GM23248 (cell line): Measurements from ENCODE around the gene SELENOM. TPM values are rescaled to one million over a fixed set of nuclear protein-coding genes. Genes with fewer than 3 reads are reported as not detected.
"Not testable (repeated sequence)": the region's sequence is repeated elsewhere in the genome, so short reads cannot be mapped to it uniquely, and the experiment has no call there.

ENCODE experiments used
- DNase-seq: peaks from one replicate; pipeline ENCODE4 v3.0.0-alpha.2; 2015
- H2AFZ ChIP-seq: fragments of 200-600 bp; sonication (generic); 2 replicates; pipeline ENCODE4 v1.6.1; 2016; ENCODE audit warnings: antibody characterized with exemption
- H3F3A ChIP-seq: fragments of 200-600 bp; sonication (generic); 2 replicates; pipeline ENCODE4 v1.6.1; 2016; ENCODE audit warnings: mild to moderate bottlenecking, antibody characterized with exemption, mixed run types; ENCODE audit not compliant: insufficient read depth
- H3K27ac ChIP-seq: fragments of 200-600 bp; sonication (generic); 2 replicates; pipeline ENCODE4 v1.5.1; 2016; ENCODE audit warnings: mild to moderate bottlenecking
- H3K27me3 ChIP-seq: fragments of 200-600 bp; sonication (generic); replicated peaks from 2 replicates; pipeline ENCODE4 v1.6.1; 2016; ENCODE audit warnings: mild to moderate bottlenecking; ENCODE audit not compliant: insufficient read depth
- H3K36me3 ChIP-seq: fragments of 200-600 bp; sonication (generic); 2 replicates; pipeline ENCODE4 v1.6.1; 2016; ENCODE audit warnings: low read depth, mild to moderate bottlenecking
- H3K4me1 ChIP-seq: fragments of 200-600 bp; sonication (generic); 2 replicates; pipeline ENCODE4 v1.6.1; 2016; ENCODE audit warnings: mild to moderate bottlenecking; ENCODE audit not compliant: insufficient read depth
- H3K4me2 ChIP-seq: fragments of 200-600 bp; sonication (generic); one replicate; pipeline ENCODE4 v1.6.1; 2016; ENCODE audit warnings: mild to moderate bottlenecking; ENCODE audit not compliant: unreplicated experiment
- H3K4me3 ChIP-seq: fragments of 200-600 bp; sonication (generic); 2 replicates; pipeline ENCODE4 v1.5.1; 2016; ENCODE audit warnings: mild to moderate bottlenecking
- H3K79me2 ChIP-seq: fragments of 200-600 bp; sonication (generic); 2 replicates; pipeline ENCODE4 v1.6.1; 2016; ENCODE audit warnings: mild to moderate bottlenecking; ENCODE audit not compliant: insufficient read depth
- H3K9ac ChIP-seq: fragments of 200-600 bp; sonication (generic); 2 replicates; pipeline ENCODE4 v1.6.1; 2016; ENCODE audit warnings: mild to moderate bottlenecking
- H3K9me2 ChIP-seq: fragments of 200-600 bp; sonication (generic); 2 replicates; pipeline ENCODE4 v1.6.1; 2016; ENCODE audit warnings: mixed run types, mild to moderate bottlenecking, moderate library complexity; ENCODE audit not compliant: insufficient read depth
- H3K9me3 ChIP-seq: fragments of 200-600 bp; sonication (generic); one replicate; pipeline ENCODE4 v1.6.1; 2017; ENCODE audit warnings: low read depth
- H4K20me1 ChIP-seq: fragments of 200-600 bp; sonication (generic); 2 replicates; pipeline ENCODE4 v1.6.0; 2016; ENCODE audit not compliant: insufficient read depth
- EZH2 ChIP-seq: fragments of 200-600 bp; sonication (generic); IDR thresholded peaks from 2 replicates; pipeline ENCODE4 v1.6.1; 2018; ENCODE audit warnings: antibody characterized with exemption, mild to moderate bottlenecking; ENCODE audit not compliant: insufficient read depth, poor library complexity, severe bottlenecking
- EZH2phosphoT487 ChIP-seq: fragments of 200-600 bp; sonication (generic); IDR thresholded peaks from 2 replicates; pipeline ENCODE4 v1.6.1; 2018; ENCODE audit warnings: antibody characterized with exemption, moderate library complexity, mild to moderate bottlenecking, low read depth; ENCODE audit not compliant: insufficient read depth
- WGBS, 2 experiments: methylation state at CpG; one replicate each; pipeline ENCODE4 v1.1.6; 2015 to 2017; ENCODE audit warnings: low lambda C conversion rate in 2 of 2, low coverage in 1 of 2; ENCODE audit errors: missing lambda C conversion rate in 2 of 2; 5-methylcytosine and 5-hydroxymethylcytosine counted together
- in situ Hi-C: fragments of 300-500 bp; cut with MboI; formaldehyde crosslinking; loops from 2 replicates; pipeline ENCODE4 v1.15.0; 2020
- polyA plus RNA-seq: library from polyadenylated mRNA; unstranded; fragments of >200 nt; fragmentation: Nextera tagmentation; extraction: Ambion mirVana; gene quantifications from 2 replicates; pipeline ENCODE4 v1.2.1, GENCODE V29; 2016
- total RNA-seq: library from RNA; depleted of rRNA; stranded (reverse); fragments of >200 nt; shearing (Covaris generic); gene quantifications from 2 replicates; pipeline ENCODE4 v1.2.3, GENCODE V29; 2014

The SELENOM gene
- total and polyA plus RNA-seq, 2 experiments from 2014 or later = 268 to 537 TPM

- H3K9me2 ChIP-seq = no peaks in the 10 kb centered on the region
- in situ Hi-C loops = no loop called here
- H4K20me1 ChIP-seq = no peaks in the 10 kb centered on the region
- H3K36me3 ChIP-seq = no peaks in the 10 kb centered on the region
- no peaks in the 10 kb centered on the region for H3K27me3 ChIP-seq
- DNase-seq = no peak
- no peak overlapping the region for H3K27ac ChIP-seq
- no peak overlapping the region for H3K9ac ChIP-seq
- no peaks in the 10 kb centered on the region for H3F3A ChIP-seq
- no peaks in the 10 kb centered on the region for H3K9me3 ChIP-seq
- H3K4me2 ChIP-seq = no peak overlapping the region
- no peak overlapping the region for H3K4me3 ChIP-seq
- TF ChIP-seq EZH2 (no peak), EZH2phosphoT487 (no peak)
- no peaks in the 10 kb centered on the region for H3K79me2 ChIP-seq
- peaks cover 5% of the 10 kb centered on the region; the same call in 1 of the 2 replicates for H3K4me1 ChIP-seq
- 73 to 74% methylated on average over 6 of the region's 6 CpGs for WGBS, 2 experiments
- H2AFZ ChIP-seq = no peak overlapping the region; the same call in 1 of the 2 replicates
These were observed 43.0 kb downstream of the SELENOM start for GRCh38 chr22:31064369-31064768.

- DNase-seq = peak; percentile 42
- TF ChIP-seq EZH2 (no peak), EZH2phosphoT487 (no peak)
- Histone ChIP-seq H3K4me1 (peaks cover 5% of the 10 kb centered on the region; the same call in 1 of the 2 replicates), H3K36me3 (no peaks in the 10 kb centered on the region), H3K27ac (no peak overlapping the region), H2AFZ (no peak overlapping the region), H3K9me2 (no peaks in the 10 kb centered on the region), H4K20me1 (no peaks in the 10 kb centered on the region), H3K4me3 (no peak overlapping the region), H3F3A (no peaks in the 10 kb centered on the region), H3K79me2 (no peaks in the 10 kb centered on the region), H3K9me3 (no peaks in the 10 kb centered on the region), H3K27me3 (no peaks in the 10 kb centered on the region), H3K4me2 (no peak overlapping the region), H3K9ac (no peak overlapping the region)
- 4 to 7% methylated on average over 2 of the region's 2 CpGs for WGBS, 2 experiments
- in situ Hi-C loops = no loop called here
These were observed 44.7 kb downstream of the SELENOM start for GRCh38 chr22:31062566-31063230.

- H4K20me1 ChIP-seq, H3K9ac ChIP-seq, H3F3A ChIP-seq, H3K9me2 ChIP-seq, H2AFZ ChIP-seq, H3K36me3 ChIP-seq, in situ Hi-C loops, H3K79me2 ChIP-seq, H3K4me3 ChIP-seq, H3K27ac ChIP-seq, DNase-seq, H3K9me3 ChIP-seq, H3K27me3 ChIP-seq, H3K4me2 ChIP-seq: not testable (repeated sequence)
- 67 to 68% methylated on average over 6 of the region's 6 CpGs for WGBS, 2 experiments
- H3K4me1 ChIP-seq = peaks cover 15% of the 10 kb centered on the region
These were observed 47.7 kb downstream of the SELENOM start for GRCh38 chr22:31059663-31060062.

- TF ChIP-seq EZH2 (no peak), EZH2phosphoT487 (no peak)
- Histone ChIP-seq H3K9me2 (no peaks in the 10 kb centered on the region), H3K4me3 (no peak overlapping the region), H3K79me2 (no peaks in the 10 kb centered on the region), H3K9me3 (no peaks in the 10 kb centered on the region), H3K4me2 (no peak overlapping the region), H2AFZ (no peak overlapping the region), H3K36me3 (no peaks in the 10 kb centered on the region), H3K4me1 (peaks cover 15% of the 10 kb centered on the region), H3K27ac (no peak overlapping the region), H3K9ac (no peak overlapping the region), H3K27me3 (no peaks in the 10 kb centered on the region), H3F3A (no peaks in the 10 kb centered on the region), H4K20me1 (no peaks in the 10 kb centered on the region)
- DNase-seq = no peak
- in situ Hi-C loops = no loop called here
- 83 to 85% methylated on average over 5 of the region's 5 CpGs for WGBS, 2 experiments
These were observed 50.3 kb downstream of the SELENOM start for GRCh38 chr22:31056986-31057599.
